IMR-90 (cell line): ENCODE results near the gene NPAS2. TPM values are rescaled to one million over a fixed set of nuclear protein-coding genes. Genes with fewer than 3 reads are reported as not detected.

ENCODE experiments used
- ATAC-seq: fragments of 200-7000 bp; cut with Tn5 transposase; 2 replicates; pipeline ENCODE4 v1.9.1; 2020; ENCODE audit warnings: low read depth, mild to moderate bottlenecking, moderate library complexity
- BruUV-seq: library from RNA; stranded (reverse); fragments of 400-500 nt; replicated peaks from 2 replicates; lab custom pipeline; 2021; lab: Mats Ljungman, UMichigan
- CTCF ChIA-PET: fragments of 300-600 bp; formaldehyde crosslinking; extraction: SDS; loops from one replicate; lab custom pipeline; 2021; ENCODE audit warnings: antibody characterized with exemption; lab: Yijun Ruan, JAX
- POLR2A ChIA-PET: fragments of 300-600 bp; sonication (Branson Sonifier 250); formaldehyde crosslinking; loops from one replicate; lab custom pipeline; 2022; ENCODE audit warnings: antibody characterized with exemption; ENCODE audit not compliant: unreplicated experiment; lab: Charles Lee
- DNase-seq: peaks from one replicate; pipeline ENCODE4 v3.0.0; 2013
- H2AFZ ChIP-seq: replicated peaks from 2 replicates; pipeline ENCODE3; 2013; ENCODE audit warnings: low read length, mild to moderate bottlenecking; ENCODE audit not compliant: poor library complexity
- H2AK5ac ChIP-seq: 2 replicates; pipeline ENCODE4 v1.6.1; 2013; ENCODE audit warnings: low read depth, low read length, inconsistent platforms
- H2AK9ac ChIP-seq: replicated peaks from 2 replicates; pipeline ENCODE3; 2013; ENCODE audit warnings: mild to moderate bottlenecking, low read depth, low read length, moderate library complexity; ENCODE audit not compliant: poor library complexity
- H2BK120ac ChIP-seq: 2 replicates; pipeline ENCODE4 v1.6.1; 2013; ENCODE audit warnings: low read depth, low read length, inconsistent platforms
- H2BK15ac ChIP-seq: 3 replicates; pipeline ENCODE4 v1.6.1; 2013; ENCODE audit warnings: low read depth, low read length, inconsistent platforms
- H2BK20ac ChIP-seq: 2 replicates; pipeline ENCODE4 v1.6.1; 2013; ENCODE audit warnings: low read depth, mild to moderate bottlenecking, inconsistent platforms, low read length, moderate library complexity
- H2BK5ac ChIP-seq: 2 replicates; pipeline ENCODE4 v1.6.1; 2013; ENCODE audit warnings: mild to moderate bottlenecking, low read depth, low read length, inconsistent platforms; ENCODE audit not compliant: poor library complexity, severe bottlenecking
- H3K14ac ChIP-seq: replicated peaks from 2 replicates; pipeline ENCODE4 v1.6.1; 2013; ENCODE audit warnings: low read depth, low read length, inconsistent platforms
- H3K18ac ChIP-seq: 2 replicates; pipeline ENCODE4 v1.6.1; 2013; ENCODE audit warnings: low read depth, low read length, control low read depth
- H3K23ac ChIP-seq: 2 replicates; pipeline ENCODE4 v1.6.1; 2013; ENCODE audit warnings: low read depth, low read length, inconsistent platforms
- H3K27ac ChIP-seq: 2 replicates; pipeline ENCODE4 v1.5.1; 2013; ENCODE audit warnings: mild to moderate bottlenecking, control low read depth, low read length; ENCODE audit not compliant: insufficient read depth
- H3K27me3 ChIP-seq: 2 replicates; pipeline ENCODE4 v1.6.1; 2013; ENCODE audit warnings: low read length; ENCODE audit not compliant: control insufficient read depth, insufficient read depth
- H3K36me3 ChIP-seq: 2 replicates; pipeline ENCODE4 v1.6.1; 2013; ENCODE audit warnings: low read length, mixed read lengths; ENCODE audit not compliant: control insufficient read depth, insufficient read depth
- H3K4ac ChIP-seq: 2 replicates; pipeline ENCODE4 v1.6.1; 2013; ENCODE audit warnings: low read depth, low read length, inconsistent platforms
- H3K4me1 ChIP-seq: 2 replicates; pipeline ENCODE4 v1.6.1; 2013; ENCODE audit warnings: low read length, mixed read lengths; ENCODE audit not compliant: control insufficient read depth, insufficient read depth
- H3K4me2 ChIP-seq: 2 replicates; pipeline ENCODE4 v1.6.1; 2013; ENCODE audit warnings: low read depth, mild to moderate bottlenecking, control low read depth, low read length, moderate library complexity
- H3K4me3 ChIP-seq: 2 replicates; pipeline ENCODE4 v1.5.1; 2013; ENCODE audit warnings: low read depth, mild to moderate bottlenecking, control low read depth, low read length, moderate library complexity; ENCODE audit not compliant: insufficient read depth
- H3K56ac ChIP-seq: 2 replicates; pipeline ENCODE4 v1.6.1; 2013; ENCODE audit warnings: low read length, inconsistent platforms; ENCODE audit not compliant: insufficient read depth; ENCODE audit errors: extremely low read depth
- H3K79me1 ChIP-seq, 2 experiments: 2 replicates each; pipeline ENCODE4 v1.6.1; 2013; ENCODE audit warnings: low read length in 2 of 2, inconsistent platforms in 1 of 2, low read depth in 1 of 2
- H3K9ac ChIP-seq: 2 replicates; pipeline ENCODE4 v1.6.1; 2013; ENCODE audit warnings: low read depth, low read length, control low read depth
- H3K9me1 ChIP-seq: 2 replicates; pipeline ENCODE4 v1.6.1; 2013; ENCODE audit warnings: low read length, inconsistent platforms; ENCODE audit not compliant: insufficient read depth
- H3K9me3 ChIP-seq: 2 replicates; pipeline ENCODE4 v1.6.1; 2013; ENCODE audit warnings: low read length; ENCODE audit not compliant: control insufficient read depth, insufficient read depth
- H4K20me1 ChIP-seq: 2 replicates; pipeline ENCODE4 v1.6.1; 2013; ENCODE audit warnings: low read length, inconsistent platforms; ENCODE audit not compliant: insufficient read depth
- H4K5ac ChIP-seq: 2 replicates; pipeline ENCODE4 v1.6.1; 2013; ENCODE audit warnings: mild to moderate bottlenecking, low read depth, low read length, control low read depth
- H4K8ac ChIP-seq, 2 experiments: 2 replicates each; pipeline ENCODE4 v1.6.1; 2013; ENCODE audit warnings: low read depth in 2 of 2, low read length in 2 of 2, control low read depth in 1 of 2, inconsistent platforms in 1 of 2
- H4K91ac ChIP-seq: 2 replicates; pipeline ENCODE4 v1.6.1; 2013; ENCODE audit warnings: low read depth, low read length, inconsistent platforms; ENCODE audit not compliant: insufficient read depth
- MXI1 ChIP-seq: IDR thresholded peaks from 2 replicates; pipeline ENCODE4 v1.6.1; 2012; ENCODE audit warnings: low read depth, mild to moderate bottlenecking, low read length, moderate library complexity, borderline replicate concordance
- WGBS, 2 experiments: methylation state at CpG; one replicate each; pipeline versions ENCODE4 v1.1.5 to v1.1.7; 2013; ENCODE audit warnings: missing lambda C conversion rate in 2 of 2; ENCODE audit not compliant: insufficient read length in 1 of 2; ENCODE audit errors: extremely low coverage in 2 of 2; 5-methylcytosine and 5-hydroxymethylcytosine counted together
- dilution Hi-C: fragments of 300-500 bp; cut with HindIII; formaldehyde crosslinking; loops from one replicate; pipeline ENCODE4 v1.14.3; 2018; ENCODE audit warnings: low sequenced_read_pairs; ENCODE audit not compliant: unreplicated experiment
- in situ Hi-C: fragments of 300-500 bp; cut with MboI; formaldehyde crosslinking; loops from 3 replicates; pipeline ENCODE4 v1.14.3; 2019; ENCODE audit warnings: low sequenced_read_pairs, inconsistent platforms, mixed read lengths
- intact Hi-C: fragments of 100-400 bp; cut with micrococcal nuclease; formaldehyde crosslinking; loops from 2 replicates; pipeline ENCODE4 v1.10.0; 2022
- polyA plus RNA-seq, 3 experiments: library from polyadenylated mRNA; depleted of rRNA; stranded (reverse); fragments of >200 nt; gene quantifications; 2 replicates each; pipeline ENCODE4 v1.2.3, GENCODE V29; 2012; ENCODE audit warnings: low replicate concordance in 1 of 3
- total RNA-seq: library from RNA; depleted of rRNA; stranded (reverse); fragments of >200 nt; gene quantifications from 2 replicates; pipeline ENCODE4 v1.2.3, GENCODE V29; 2012

NPAS2 gene
- total and polyA plus RNA-seq, 2 of the 4 experiments (the other 2 are of a cell fraction), result 5.2 to 14.8 TPM

DNA sequence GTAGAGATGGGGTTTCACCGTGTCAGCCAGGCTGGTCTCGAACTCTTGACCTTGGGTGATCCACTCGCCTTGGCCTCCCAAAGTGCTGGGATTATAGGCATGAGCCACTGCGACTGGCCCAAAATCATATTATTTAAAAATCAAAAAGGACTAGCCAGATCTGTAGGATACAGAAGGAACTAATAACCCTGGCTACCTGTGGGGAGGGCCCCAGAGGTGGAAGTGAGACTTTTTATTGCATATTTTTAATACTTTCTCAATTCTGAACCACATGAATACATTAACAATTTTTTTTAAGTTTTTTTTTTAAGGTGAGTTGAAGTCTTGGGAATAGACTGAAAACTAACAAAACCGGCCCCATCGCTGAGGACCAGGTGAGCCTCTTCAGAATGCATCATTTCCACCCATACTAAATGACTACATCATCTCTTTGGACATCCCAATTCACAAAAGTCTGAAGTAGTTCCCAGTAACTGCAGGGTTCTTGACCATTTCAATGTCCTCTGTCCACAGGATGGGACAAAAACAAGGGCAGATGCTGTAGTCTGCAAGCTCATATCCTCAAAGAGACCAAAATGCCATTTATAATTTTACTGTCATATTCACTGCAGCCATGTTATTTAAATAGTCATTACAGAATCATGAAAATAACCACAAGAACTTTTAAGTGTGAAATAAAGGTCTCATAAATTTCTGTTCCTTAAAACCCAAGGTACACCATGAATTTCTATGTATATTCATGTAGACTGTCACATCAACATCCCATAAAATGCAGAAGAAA, 203.6 kb downstream of the NPAS2 start:
- H2BK5ac ChIP-seq, result no peak overlapping the region
- H3K4me3 ChIP-seq, result no peak overlapping the region
- no peak overlapping the region for H3K23ac ChIP-seq
- H3K9me3 ChIP-seq, result no peaks in the 10 kb centered on the region
- no peak overlapping the region for H3K4me2 ChIP-seq
- no peak overlapping the region for H3K14ac ChIP-seq
- intact Hi-C loops (no loop called here), in situ Hi-C loops (no loop called here), dilution Hi-C loops (no loop called here)
- H4K8ac ChIP-seq, result no peak overlapping the region
- WGBS, 2 experiments, result no CpG with 5 or more reads among the region's 6 CpGs
- no peak for TF ChIP-seq MXI1
- H4K91ac ChIP-seq, result no peak overlapping the region
- H3K4me1 ChIP-seq, result no peaks in the 10 kb centered on the region
- H2AK5ac ChIP-seq, result no peak overlapping the region
- no peak for ATAC-seq
- H3K18ac ChIP-seq, result no peak overlapping the region
- H3K27me3 ChIP-seq, result no peaks in the 10 kb centered on the region
- H3K9me1 ChIP-seq, result peaks cover 4% of the 10 kb centered on the region; the same call in 1 of the 2 replicates
- H3K9ac ChIP-seq, result no peak overlapping the region
- H2AFZ ChIP-seq, result no peak overlapping the region
- no peak overlapping the region for H3K27ac ChIP-seq
- peaks cover 20% of the 10 kb centered on the region for H3K36me3 ChIP-seq
- CTCF ChIA-PET, result no interaction called here
- no TSS peak for BruUV-seq
- H2BK15ac ChIP-seq, result no peak overlapping the region
- no peak overlapping the region for H2BK20ac ChIP-seq
- no peak for DNase-seq
- H3K4ac ChIP-seq, result no peak overlapping the region
- POLR2A ChIA-PET, result no interaction called here
- no peak overlapping the region for H4K5ac ChIP-seq
- no peak overlapping the region for H2AK9ac ChIP-seq
- no peak overlapping the region for H2BK120ac ChIP-seq
- H4K20me1 ChIP-seq, result no peaks in the 10 kb centered on the region
- peaks cover 0 to 14% of the 10 kb centered on the region in 2 experiments; a peak in 2 of 4 replicates for H3K79me1 ChIP-seq
- H3K56ac ChIP-seq, result no peak overlapping the region
